HG02973 (cell line): ENCODE data around the gene DEXI.
"Not testable (repeated sequence)": the region's sequence is repeated elsewhere in the genome, so short reads cannot be mapped to it uniquely, and the experiment has no call there.

Source experiments
- ATAC-seq: cut with Tn5 transposase; IDR thresholded peaks from one replicate; pipeline ENCODE4 v1.9.1; 2021; ENCODE audit warnings: moderate library complexity; ENCODE audit not compliant: unreplicated experiment

Gene DEXI

DNA sequence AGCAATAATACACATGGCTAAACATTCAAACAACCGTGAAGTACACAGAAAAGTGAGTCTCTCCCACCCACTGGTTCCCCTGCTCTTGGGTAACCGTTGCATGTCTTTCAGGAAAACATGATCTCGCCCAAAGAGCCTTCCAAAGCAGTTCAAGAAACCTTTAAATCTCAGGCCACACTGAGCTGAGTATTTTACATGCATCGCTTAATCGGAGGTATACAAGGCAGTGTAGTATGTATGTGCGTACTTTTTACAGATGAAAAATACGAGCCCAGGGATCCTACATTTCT, 741 bp upstream of the DEXI start:
- no peak for ATAC-seq

GRCh38 chr16:10941935-10942351, 325 bp downstream of the DEXI start:
- not testable (repeated sequence) for ATAC-seq

GRCh38 chr16:10941127-10941933, 938 bp downstream of the DEXI start:
- no peak for ATAC-seq

DNA sequence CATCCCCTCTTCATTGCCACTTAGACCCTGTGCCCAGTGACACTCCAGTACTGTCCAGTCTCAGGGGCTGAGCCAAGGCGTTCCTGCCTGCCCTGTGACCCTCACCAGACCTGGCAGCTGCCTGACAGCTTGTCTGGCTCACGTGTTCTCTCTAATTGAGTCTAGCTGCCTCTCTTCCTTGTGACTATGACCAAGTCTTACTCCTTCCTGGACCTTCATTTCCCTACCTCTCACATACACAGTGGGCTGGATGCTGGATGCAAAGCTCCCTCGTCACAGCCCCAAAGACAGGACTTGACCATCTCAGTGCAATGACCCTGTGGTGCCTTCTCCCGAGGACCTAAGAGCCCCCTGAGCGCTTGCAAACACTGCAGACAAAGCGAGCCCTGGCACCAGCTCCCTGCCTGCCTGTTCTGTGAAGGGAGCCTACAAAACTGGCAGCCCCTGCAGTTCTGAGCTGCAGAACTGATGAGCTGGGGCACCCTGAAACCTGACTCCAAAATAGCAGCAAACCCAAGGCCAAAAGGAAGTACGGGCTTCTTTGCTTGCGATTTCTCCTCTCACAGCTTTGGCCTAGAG, 1.7 kb downstream of the DEXI start:
- no peak for ATAC-seq

DNA sequence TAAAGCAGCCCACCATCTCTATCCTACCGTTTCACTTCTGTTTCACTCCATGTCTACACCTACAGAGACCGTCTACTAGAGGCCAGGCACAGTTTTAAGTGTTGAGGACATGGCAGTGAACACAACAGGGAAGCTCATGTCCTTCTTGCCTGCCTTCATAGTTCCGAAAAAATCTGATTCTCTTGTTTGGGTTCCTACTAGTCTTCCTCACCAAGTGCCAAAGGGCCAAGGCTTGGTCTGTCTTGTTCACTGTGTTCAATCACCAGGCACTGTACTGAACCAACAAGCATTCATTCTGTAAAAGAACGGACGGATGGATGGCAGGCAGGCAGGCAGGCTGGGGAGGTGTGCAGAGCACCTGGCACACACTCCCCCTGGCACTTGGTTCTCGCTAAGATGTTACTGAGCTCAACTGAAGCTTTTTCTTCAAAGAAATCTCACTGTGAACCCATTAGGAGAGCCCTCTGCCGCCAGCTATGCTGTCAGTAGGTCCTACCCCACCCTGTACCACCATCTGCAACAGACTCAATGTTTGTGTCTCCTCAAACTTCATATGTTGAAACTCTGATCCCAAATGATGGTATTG, 2.5 kb downstream of the DEXI start:
- no peak for ATAC-seq

- ATAC-seq, result no peak
Measured at GRCh38 chr16:10938796-10939648, 3.2 kb downstream of the DEXI start.

- ATAC-seq, result no peak
Measured at GRCh38 chr16:10938321-10938720, 3.9 kb downstream of the DEXI start.

DNA sequence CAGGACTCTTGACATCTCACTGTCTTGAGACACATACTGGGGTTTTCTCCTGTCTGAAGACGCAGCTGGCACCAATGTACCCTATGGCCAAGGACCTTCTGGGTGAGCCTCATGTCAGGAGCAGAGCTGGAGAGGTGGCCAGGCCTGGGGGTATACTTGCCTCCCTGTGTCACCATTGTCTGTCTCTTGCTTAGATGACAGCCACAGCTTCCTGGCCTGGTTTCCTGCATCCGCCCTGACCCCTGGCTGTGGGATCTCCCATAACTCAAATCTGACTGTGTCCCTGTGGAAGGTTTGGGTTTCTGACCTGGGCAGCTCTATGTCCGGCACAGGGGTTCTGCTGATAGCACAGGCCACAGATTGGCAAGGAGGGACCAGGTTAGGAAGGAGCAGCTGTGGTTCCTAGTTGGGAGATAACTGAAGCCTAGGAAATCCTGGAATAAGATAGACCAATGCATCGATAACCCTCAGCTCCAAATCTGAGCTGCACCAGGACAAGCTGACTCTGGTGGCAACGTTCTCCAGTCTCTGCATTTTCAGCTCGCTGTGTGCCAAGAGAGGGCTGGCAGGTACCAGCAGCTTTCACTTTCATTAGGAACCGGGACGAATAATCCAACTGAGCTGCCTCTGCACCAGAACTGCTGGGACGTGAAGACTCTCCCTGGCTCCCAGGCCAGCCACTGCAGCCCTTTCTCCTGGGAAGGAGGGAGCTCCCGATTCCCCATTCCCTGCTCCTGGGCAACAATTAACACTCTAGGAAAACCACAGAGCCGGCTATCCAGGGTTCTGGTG, 5.0 kb downstream of the DEXI start:
- no peak for ATAC-seq

GRCh38 chr16:10936272-10936984, 5.8 kb downstream of the DEXI start:
- no peak for ATAC-seq

DNA sequence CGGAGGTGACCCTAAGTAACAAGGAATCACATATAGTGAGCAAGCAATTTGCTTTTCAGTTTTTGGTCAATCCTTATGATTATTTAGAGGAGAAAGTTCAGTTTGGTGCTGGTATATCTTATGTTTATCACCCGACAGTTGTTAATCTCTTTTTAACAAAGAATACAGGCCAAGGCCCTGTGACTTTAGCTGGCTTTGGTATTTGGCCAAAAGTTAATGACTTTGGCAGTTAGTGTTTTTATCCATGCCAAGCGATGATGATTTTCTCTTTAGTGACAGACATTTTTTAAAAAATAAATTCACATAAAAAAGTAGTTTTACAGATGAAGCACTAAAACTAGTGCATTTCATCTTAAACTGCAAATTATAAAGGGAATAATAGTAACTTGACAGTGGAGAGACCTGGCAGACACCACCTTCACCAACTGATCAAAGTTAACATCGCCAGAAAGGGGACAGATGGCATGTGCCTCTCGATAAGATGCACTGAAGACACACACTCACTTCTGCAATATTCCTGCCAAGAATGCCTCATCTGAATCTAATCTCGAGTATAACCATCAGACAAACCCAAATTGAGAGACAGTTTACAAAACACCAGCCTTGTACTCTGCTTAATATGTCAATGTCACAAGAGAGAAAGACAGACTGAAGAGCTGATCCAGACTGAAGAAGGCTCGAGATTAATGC, 6.9 kb downstream of the DEXI start:
- no peak for ATAC-seq

GRCh38 chr16:10934325-10935107, 7.8 kb downstream of the DEXI start:
- no peak for ATAC-seq

GRCh38 chr16:10933865-10934264, 8.4 kb downstream of the DEXI start:
- no peak for ATAC-seq

- ATAC-seq, result no peak
Measured at GRCh38 chr16:10932959-10933710, 9.1 kb downstream of the DEXI start.

- no peak for ATAC-seq
Measured at GRCh38 chr16:10931977-10932632, 10.2 kb downstream of the DEXI start.

DNA sequence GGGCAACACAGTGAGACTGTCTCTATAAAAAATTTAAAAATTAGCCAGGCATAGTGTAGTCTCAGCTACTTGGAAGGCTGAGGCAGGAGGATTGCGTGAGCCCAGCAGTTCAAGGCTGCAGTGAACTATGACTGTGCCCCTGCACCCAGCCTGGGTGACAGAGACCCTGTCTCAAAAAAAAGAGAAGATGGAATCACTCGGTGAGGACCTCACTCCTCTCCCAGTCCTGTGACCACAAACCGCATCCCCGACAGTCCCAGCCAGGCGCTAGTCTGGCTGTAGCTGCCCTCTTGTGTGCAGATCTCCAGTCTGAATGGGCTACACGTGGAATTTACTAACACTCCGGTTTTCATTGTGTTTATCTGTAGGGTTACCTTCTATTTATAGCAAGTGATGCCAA, 11.1 kb downstream of the DEXI start:
- ATAC-seq, result no peak

GRCh38 chr16:10930755-10931093, 11.5 kb downstream of the DEXI start:
- no peak for ATAC-seq

GRCh38 chr16:10929853-10930754, 12.2 kb downstream of the DEXI start:
- no peak for ATAC-seq
